GM18526 (cell line): ENCODE measurements around the gene ZNF10.
A peak's percentile ranks its signal among the peaks of the same experiment; 100 is the strongest.

Source experiments
- POLR2A ChIP-seq: IDR thresholded peaks from 3 replicates; pipeline ENCODE4 v1.6.1; 2011; ENCODE audit not compliant: insufficient read length; ENCODE audit errors: extremely low read depth

The ZNF10 gene

GRCh38 chr12:133172491-133172890 is 42.1 kb downstream of the ZNF10 start:
- no peak for TF ChIP-seq POLR2A

GRCh38 chr12:133174901-133175300 is 44.5 kb downstream of the ZNF10 start:
- no peak for TF ChIP-seq POLR2A

- TF ChIP-seq POLR2A: no peak
Measured at GRCh38 chr12:133180669-133181068, 50.2 kb downstream of the ZNF10 start.

GRCh38 chr12:133181238-133181959 is 51.0 kb downstream of the ZNF10 start, which contains the start of gene ZNF268:
TSS of gene ZNF268 (plus strand) at chr12:133181495. CDS start at chr12:133181998, 503 bp downstream.
- TF ChIP-seq POLR2A: peak; percentile 73

GRCh38 chr12:133190176-133190575 is 59.7 kb downstream of the ZNF10 start:
- no peak for TF ChIP-seq POLR2A

- TF ChIP-seq POLR2A: no peak
Measured at GRCh38 chr12:133192847-133193246, 62.4 kb downstream of the ZNF10 start.

- no peak for TF ChIP-seq POLR2A
Measured at GRCh38 chr12:133201888-133202287, 71.5 kb downstream of the ZNF10 start.

GRCh38 chr12:133202493-133203343 is 72.3 kb downstream of the ZNF10 start:
- no peak for TF ChIP-seq POLR2A

GRCh38 chr12:133203344-133204263 is 73.2 kb downstream of the ZNF10 start:
- TF ChIP-seq POLR2A: no peak

GRCh38 chr12:133204264-133204603 is 73.8 kb downstream of the ZNF10 start:
- TF ChIP-seq POLR2A: no peak

GRCh38 chr12:133206390-133206789 is 76.0 kb downstream of the ZNF10 start:
- TF ChIP-seq POLR2A: no peak
